ENCODE measurements around the gene RASGRF2.

- TF ChIP-seq CTCF (IDR thresholded peaks at IDR 0.05) (no peak), POLR2A (IDR thresholded peaks at IDR 0.05) (no peak)
These were observed 221.6 kb downstream of the RASGRF2 start for GRCh38 chr5:81181576-81182316.
